Measurements from ENCODE around the gene VTCN1. TPM values are rescaled to one million over a fixed set of nuclear protein-coding genes. Genes with fewer than 3 reads are reported as not detected.

The VTCN1 gene
- polyA plus RNA-seq, 4 donors = 0.03 to 0.27 (median 0.10) TPM; not detected in 1

DNA sequence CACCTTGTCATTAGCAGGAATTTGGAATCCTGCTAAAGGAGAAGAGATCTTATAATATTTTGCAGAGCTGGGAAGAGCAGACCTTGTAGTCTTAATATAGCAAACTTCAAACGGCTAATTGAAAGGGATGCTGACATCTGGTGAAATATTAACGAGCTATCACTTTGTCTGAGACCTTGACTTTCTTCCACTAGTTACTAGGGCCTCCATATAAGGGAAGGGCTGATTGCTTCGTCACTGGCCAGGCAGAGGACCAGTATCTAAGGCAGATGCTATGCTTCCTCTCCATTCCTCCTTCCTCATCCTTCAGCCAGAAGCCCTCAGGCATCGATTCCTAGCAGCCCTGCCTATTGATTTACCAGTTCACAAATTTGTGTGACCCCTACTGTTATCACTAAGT lies 6.0 kb upstream of the VTCN1 start:
- Histone ChIP-seq H3K27me3 (ENCODE audit: control insufficient read depth in 3 of 3, insufficient read depth in 3 of 3, low read length in 3 of 3) (peaks cover 0 to 2% (median 0%) of the 10 kb centered on the region in 3 donors), H3K4me3 (ENCODE audit: low read depth in 1 of 3, low read length in 3 of 3) (no peak overlapping the region), H3K27ac (ENCODE audit: low read depth in 1 of 3, low read length in 2 of 3) (no peak overlapping the region), H3K9me3 (ENCODE audit: control insufficient read depth in 2 of 2, insufficient read depth in 1 of 2, low read depth in 1 of 2, low read length in 1 of 2) (no peaks in the 10 kb centered on the region), H3K36me3 (ENCODE audit: control insufficient read depth in 3 of 3, insufficient read depth in 2 of 3, low read depth in 1 of 3, low read length in 3 of 3) (no peaks in the 10 kb centered on the region), H3K4me1 (ENCODE audit: control insufficient read depth in 3 of 3, insufficient read depth in 2 of 3, low read depth in 1 of 3, low read length in 2 of 3) (no peaks in the 10 kb centered on the region)
- DNase-seq (no peak), FAIRE-seq (no peak)
- 38 to 65% (median 44%) methylated on average over 4 of the region's 4 CpGs for WGBS, 3 donors

DNA sequence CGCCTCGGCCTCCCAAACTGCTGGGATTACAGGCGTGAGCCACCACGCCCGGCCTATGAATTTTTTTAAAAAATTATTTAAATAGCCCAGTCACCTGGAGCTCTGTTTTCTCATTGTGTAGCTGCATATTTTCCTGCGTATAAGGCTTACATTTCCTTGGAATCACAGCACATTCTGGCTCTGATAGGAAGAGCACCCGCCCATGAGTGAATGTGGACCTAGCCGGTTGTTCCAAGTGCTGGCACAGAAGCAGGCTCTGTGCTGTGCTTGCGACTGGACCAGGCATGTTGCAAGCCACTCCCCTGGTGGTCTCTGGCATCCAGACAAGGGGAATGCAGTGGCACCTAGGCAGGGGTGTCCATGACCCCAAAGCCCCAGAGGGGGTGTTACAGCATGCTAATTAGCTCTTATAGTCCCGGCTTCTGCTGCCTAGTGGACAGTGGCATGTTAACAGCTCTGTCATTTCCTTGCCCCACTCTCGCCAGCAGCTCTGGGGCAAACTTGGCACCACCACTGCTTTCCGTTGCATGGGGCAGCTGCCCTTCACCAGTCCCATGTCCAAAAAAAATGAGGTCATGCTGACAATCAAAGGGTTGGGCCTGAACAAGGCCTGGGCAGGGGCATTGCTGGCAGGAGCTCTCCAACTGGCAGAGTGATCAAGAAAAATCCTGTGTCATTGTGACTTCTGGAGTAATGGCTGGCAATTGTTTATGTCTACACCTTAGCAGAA lies 5.2 kb upstream of the VTCN1 start:
- Histone ChIP-seq H3K36me3 (ENCODE audit: control insufficient read depth in 3 of 3, insufficient read depth in 2 of 3, low read depth in 1 of 3, low read length in 3 of 3) (no peaks in the 10 kb centered on the region), H3K9me3 (ENCODE audit: control insufficient read depth in 2 of 2, insufficient read depth in 1 of 2, low read depth in 1 of 2, low read length in 1 of 2) (no peaks in the 10 kb centered on the region), H3K27ac (ENCODE audit: low read depth in 1 of 3, low read length in 2 of 3) (no peak overlapping the region), H3K27me3 (ENCODE audit: control insufficient read depth in 3 of 3, insufficient read depth in 3 of 3, low read length in 3 of 3) (peaks cover 0 to 2% (median 0%) of the 10 kb centered on the region in 3 donors), H3K4me1 (ENCODE audit: control insufficient read depth in 3 of 3, insufficient read depth in 2 of 3, low read depth in 1 of 3, low read length in 2 of 3) (peaks cover 0 to 4% (median 0%) of the 10 kb centered on the region in 3 donors), H3K4me3 (ENCODE audit: low read depth in 1 of 3, low read length in 3 of 3) (no peak overlapping the region)
- DNase-seq = no peak
- FAIRE-seq = no peak
- WGBS, 3 donors = 66 to 79% (median 74%) methylated on average over 9 to 10 of the region's 12 CpGs

DNA sequence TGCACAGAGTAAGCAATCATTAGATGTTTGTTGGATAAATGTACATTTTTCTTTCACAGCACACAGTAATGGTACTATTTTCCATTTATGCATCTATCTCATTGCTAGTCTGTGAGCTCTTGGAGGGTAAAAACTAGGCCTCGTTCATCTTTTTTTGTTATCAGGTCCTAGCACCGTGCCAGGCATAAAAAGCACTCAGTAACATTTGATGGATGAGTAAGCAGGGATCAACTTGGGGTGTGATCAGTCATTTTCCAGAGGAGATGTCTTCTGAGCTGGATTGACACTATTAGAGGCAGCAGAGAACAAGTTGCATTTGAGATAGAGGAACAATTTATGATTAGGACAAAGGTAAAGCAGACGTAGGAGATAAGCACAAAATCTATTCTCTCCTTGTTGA lies 4.3 kb upstream of the VTCN1 start:
- Histone ChIP-seq H3K4me3 (ENCODE audit: low read depth in 1 of 3, low read length in 3 of 3) (no peak overlapping the region), H3K4me1 (ENCODE audit: control insufficient read depth in 3 of 3, insufficient read depth in 2 of 3, low read depth in 1 of 3, low read length in 2 of 3) (peaks cover 0 to 11% (median 0%) of the 10 kb centered on the region in 3 donors), H3K27me3 (ENCODE audit: control insufficient read depth in 3 of 3, insufficient read depth in 3 of 3, low read length in 3 of 3) (peaks cover 0 to 2% (median 0%) of the 10 kb centered on the region in 3 donors), H3K36me3 (ENCODE audit: control insufficient read depth in 3 of 3, insufficient read depth in 2 of 3, low read depth in 1 of 3, low read length in 3 of 3) (no peaks in the 10 kb centered on the region), H3K9me3 (ENCODE audit: control insufficient read depth in 2 of 2, insufficient read depth in 1 of 2, low read depth in 1 of 2, low read length in 1 of 2) (no peaks in the 10 kb centered on the region), H3K27ac (ENCODE audit: low read depth in 1 of 3, low read length in 2 of 3) (no peak overlapping the region)
- FAIRE-seq (no peak), DNase-seq (no peak)
- WGBS, 3 donors = 15 to 54% (median 37%) methylated on average over 3 of the region's 3 CpGs

DNA sequence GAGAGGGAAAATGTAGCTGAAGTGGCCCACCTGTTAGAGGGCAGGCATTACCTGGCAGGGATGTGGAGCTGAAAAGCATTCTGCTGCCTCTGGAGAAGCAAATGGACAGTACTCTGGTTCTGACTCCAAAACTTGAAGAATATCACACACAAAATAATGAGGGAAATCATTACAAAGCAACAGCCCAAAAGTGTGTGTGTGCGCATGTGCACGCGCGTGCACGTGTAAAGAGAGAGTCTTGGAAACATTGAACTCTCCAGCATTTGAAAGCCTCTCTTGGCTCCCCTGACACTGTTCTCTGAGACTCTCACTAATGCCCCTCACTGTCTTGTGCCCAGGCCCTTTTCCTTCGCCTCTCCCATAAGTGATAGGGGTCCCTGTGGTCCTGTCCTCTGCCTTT lies 2.3 kb upstream of the VTCN1 start:
- WGBS, 3 donors = 95 to 99% (median 96%) methylated on average over 6 of the region's 6 CpGs
- H3K27me3 ChIP-seq (ENCODE audit: control insufficient read depth in 3 of 3, insufficient read depth in 3 of 3, low read length in 3 of 3) = peaks cover 0 to 2% (median 0%) of the 10 kb centered on the region in 3 donors
- FAIRE-seq (no peak), DNase-seq (no peak)
- no peaks in the 10 kb centered on the region for H3K9me3 ChIP-seq (ENCODE audit: control insufficient read depth in 2 of 2, insufficient read depth in 1 of 2, low read depth in 1 of 2, low read length in 1 of 2)
- no peaks in the 10 kb centered on the region for H3K36me3 ChIP-seq (ENCODE audit: control insufficient read depth in 3 of 3, insufficient read depth in 2 of 3, low read depth in 1 of 3, low read length in 3 of 3)
- peaks cover 0 to 11% (median 0%) of the 10 kb centered on the region in 3 donors for H3K4me1 ChIP-seq (ENCODE audit: control insufficient read depth in 3 of 3, insufficient read depth in 2 of 3, low read depth in 1 of 3, low read length in 2 of 3)
- no peak overlapping the region for H3K4me3 ChIP-seq (ENCODE audit: low read depth in 1 of 3, low read length in 3 of 3)
- H3K27ac ChIP-seq (ENCODE audit: low read depth in 1 of 3, low read length in 2 of 3) = no peak overlapping the region

DNA sequence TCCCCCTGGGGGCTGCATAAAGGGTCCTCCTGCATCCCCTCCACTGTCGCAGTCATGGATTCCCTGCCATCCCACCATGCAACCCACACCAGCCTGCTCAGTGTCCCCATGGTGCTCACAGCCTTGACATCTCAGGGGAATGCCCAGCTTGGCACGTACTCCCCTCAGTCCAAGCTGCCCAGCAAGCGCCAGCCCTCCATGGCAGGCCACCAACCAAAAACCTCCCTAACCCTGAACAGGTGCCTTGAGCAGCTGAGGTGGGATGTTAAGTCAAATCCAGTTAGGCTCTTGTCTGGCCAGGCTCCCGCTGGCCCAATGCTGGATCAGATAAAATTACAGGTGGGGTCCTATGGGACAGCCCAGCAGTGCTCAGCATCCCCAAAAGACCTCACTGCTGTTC lies 341 bp downstream of the VTCN1 start:
- Histone ChIP-seq H3K9me3 (ENCODE audit: control insufficient read depth in 2 of 2, insufficient read depth in 1 of 2, low read depth in 1 of 2, low read length in 1 of 2) (no peaks in the 10 kb centered on the region), H3K27ac (ENCODE audit: low read depth in 1 of 3, low read length in 2 of 3) (no peak overlapping the region), H3K4me3 (ENCODE audit: low read depth in 1 of 3, low read length in 3 of 3) (no peak overlapping the region), H3K36me3 (ENCODE audit: control insufficient read depth in 3 of 3, insufficient read depth in 2 of 3, low read depth in 1 of 3, low read length in 3 of 3) (no peaks in the 10 kb centered on the region), H3K4me1 (ENCODE audit: control insufficient read depth in 3 of 3, insufficient read depth in 2 of 3, low read depth in 1 of 3, low read length in 2 of 3) (peaks cover 0 to 11% (median 0%) of the 10 kb centered on the region in 3 donors), H3K27me3 (ENCODE audit: control insufficient read depth in 3 of 3, insufficient read depth in 3 of 3, low read length in 3 of 3) (peaks cover 0 to 3% (median 0%) of the 10 kb centered on the region in 3 donors)
- WGBS, 3 donors = 79 to 94% (median 88%) methylated on average over 4 of the region's 4 CpGs
- FAIRE-seq (no peak), DNase-seq (no peak)

DNA sequence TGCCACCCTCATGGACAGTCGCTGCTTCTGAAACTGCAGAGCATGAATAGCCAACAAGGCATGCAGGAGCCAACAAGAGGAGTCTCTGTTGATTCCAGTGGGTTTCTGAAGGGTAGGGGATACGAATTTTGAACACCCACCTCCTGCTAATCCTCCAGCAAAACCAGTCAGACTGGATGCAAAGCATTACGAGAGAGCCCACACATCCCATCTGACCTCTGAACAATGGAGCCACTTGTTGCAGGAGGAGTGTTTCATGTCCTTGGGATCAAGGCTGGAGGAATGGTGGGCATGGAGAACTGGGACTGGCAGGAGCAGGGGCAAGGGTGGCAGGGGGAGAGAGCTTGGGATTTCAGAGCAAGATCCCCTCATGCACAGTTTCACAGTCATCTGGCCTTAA lies 1.6 kb downstream of the VTCN1 start:
- Histone ChIP-seq H3K36me3 (ENCODE audit: control insufficient read depth in 3 of 3, insufficient read depth in 2 of 3, low read depth in 1 of 3, low read length in 3 of 3) (no peaks in the 10 kb centered on the region), H3K27me3 (ENCODE audit: control insufficient read depth in 3 of 3, insufficient read depth in 3 of 3, low read length in 3 of 3) (peaks cover 0 to 3% (median 0%) of the 10 kb centered on the region in 3 donors), H3K9me3 (ENCODE audit: control insufficient read depth in 2 of 2, insufficient read depth in 1 of 2, low read depth in 1 of 2, low read length in 1 of 2) (no peaks in the 10 kb centered on the region), H3K4me3 (ENCODE audit: low read depth in 1 of 3, low read length in 3 of 3) (no peak overlapping the region), H3K27ac (ENCODE audit: low read depth in 1 of 3, low read length in 2 of 3) (no peak overlapping the region), H3K4me1 (ENCODE audit: control insufficient read depth in 3 of 3, insufficient read depth in 2 of 3, low read depth in 1 of 3, low read length in 2 of 3) (peaks cover 0 to 11% (median 0%) of the 10 kb centered on the region in 3 donors)
- DNase-seq = peak in 1 of 2 donors; percentile 31
- WGBS, 3 donors = 43 to 61% (median 46%) methylated on average over 3 of the region's 3 CpGs
- no peak for FAIRE-seq

DNA sequence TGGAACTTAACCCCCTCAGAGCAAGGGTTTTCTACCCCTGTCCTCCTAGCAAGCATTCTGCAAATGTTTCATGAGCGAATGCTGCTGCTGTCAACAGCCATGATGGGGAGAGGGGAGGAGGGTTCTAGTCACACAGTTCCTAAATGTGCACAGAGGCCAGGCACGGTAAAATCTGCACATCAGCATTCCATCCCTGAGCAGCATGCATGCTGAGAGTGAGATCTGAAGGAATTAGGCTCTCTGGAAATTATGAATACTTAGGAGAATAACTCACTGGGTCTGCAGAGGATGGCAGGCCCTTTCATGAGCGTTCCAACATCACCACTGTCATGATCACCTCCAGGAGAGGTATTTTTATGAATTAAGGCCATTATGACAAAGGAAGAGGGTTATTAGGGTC lies 2.1 kb downstream of the VTCN1 start:
- no peak overlapping the region for H3K4me3 ChIP-seq (ENCODE audit: low read depth in 1 of 3, low read length in 3 of 3)
- no peak for FAIRE-seq
- peaks cover 0 to 3% (median 0%) of the 10 kb centered on the region in 3 donors for H3K27me3 ChIP-seq (ENCODE audit: control insufficient read depth in 3 of 3, insufficient read depth in 3 of 3, low read length in 3 of 3)
- no peak for DNase-seq
- H3K36me3 ChIP-seq (ENCODE audit: control insufficient read depth in 3 of 3, insufficient read depth in 2 of 3, low read depth in 1 of 3, low read length in 3 of 3) = no peaks in the 10 kb centered on the region
- H3K4me1 ChIP-seq (ENCODE audit: control insufficient read depth in 3 of 3, insufficient read depth in 2 of 3, low read depth in 1 of 3, low read length in 2 of 3) = peaks cover 0 to 11% (median 0%) of the 10 kb centered on the region in 3 donors
- no peak overlapping the region for H3K27ac ChIP-seq (ENCODE audit: low read depth in 1 of 3, low read length in 2 of 3)
- 68 to 86% (median 76%) methylated on average over 3 of the region's 3 CpGs for WGBS, 3 donors
- H3K9me3 ChIP-seq (ENCODE audit: control insufficient read depth in 2 of 2, insufficient read depth in 1 of 2, low read depth in 1 of 2, low read length in 1 of 2) = no peaks in the 10 kb centered on the region

DNA sequence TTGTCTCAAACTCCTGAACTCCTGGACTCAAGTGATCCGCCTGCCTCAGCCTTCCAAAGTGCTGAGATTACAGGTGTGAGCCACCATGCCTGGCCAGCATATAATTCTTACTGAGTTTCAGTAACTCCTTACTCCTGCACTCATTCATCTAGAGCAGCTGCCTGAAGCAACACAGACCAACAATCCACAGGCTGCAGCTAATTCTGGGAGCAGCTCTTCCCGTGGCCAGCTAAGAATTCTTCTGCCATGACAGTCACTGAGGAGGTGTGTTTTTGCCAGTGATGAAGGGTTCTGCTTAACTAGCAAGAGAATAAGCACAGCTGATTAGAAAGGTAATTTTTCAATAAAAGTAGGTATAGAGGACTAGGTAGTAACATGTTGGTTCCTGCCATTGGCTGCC lies 5.4 kb downstream of the VTCN1 start:
- DNase-seq (no peak), FAIRE-seq (no peak)
- H3K9me3 ChIP-seq (ENCODE audit: control insufficient read depth in 2 of 2, insufficient read depth in 1 of 2, low read depth in 1 of 2, low read length in 1 of 2) = no peaks in the 10 kb centered on the region
- no peak overlapping the region for H3K27ac ChIP-seq (ENCODE audit: low read depth in 1 of 3, low read length in 2 of 3)
- peaks cover 0 to 6% (median 0%) of the 10 kb centered on the region in 3 donors for H3K27me3 ChIP-seq (ENCODE audit: control insufficient read depth in 3 of 3, insufficient read depth in 3 of 3, low read length in 3 of 3)
- H3K4me1 ChIP-seq (ENCODE audit: control insufficient read depth in 3 of 3, insufficient read depth in 2 of 3, low read depth in 1 of 3, low read length in 2 of 3) = peaks cover 0 to under 1% (median 0%) of the 10 kb centered on the region in 3 donors
- 67 to 74% (median 73%) methylated on average over 2 of the region's 2 CpGs for WGBS, 3 donors
- no peaks in the 10 kb centered on the region for H3K36me3 ChIP-seq (ENCODE audit: control insufficient read depth in 3 of 3, insufficient read depth in 2 of 3, low read depth in 1 of 3, low read length in 3 of 3)
- no peak overlapping the region for H3K4me3 ChIP-seq (ENCODE audit: low read depth in 1 of 3, low read length in 3 of 3)

All from small intestine (tissue), 7 donors.